IMR-90 (cell line): ENCODE data around the gene PDLIM1. TPM values are rescaled to one million over a fixed set of nuclear protein-coding genes. Genes with fewer than 3 reads are reported as not detected.

Source experiments
- ATAC-seq: fragments of 200-7000 bp; cut with Tn5 transposase; 2 replicates; pipeline ENCODE4 v1.9.1; 2020; ENCODE audit warnings: low read depth, mild to moderate bottlenecking, moderate library complexity
- BruUV-seq: library from RNA; stranded (reverse); fragments of 400-500 nt; replicated peaks from 2 replicates; lab custom pipeline; 2021; lab: Mats Ljungman, UMichigan
- CTCF ChIA-PET: fragments of 300-600 bp; formaldehyde crosslinking; extraction: SDS; loops from one replicate; lab custom pipeline; 2021; ENCODE audit warnings: antibody characterized with exemption; lab: Yijun Ruan, JAX
- POLR2A ChIA-PET: fragments of 300-600 bp; sonication (Branson Sonifier 250); formaldehyde crosslinking; loops from one replicate; lab custom pipeline; 2022; ENCODE audit warnings: antibody characterized with exemption; ENCODE audit not compliant: unreplicated experiment; lab: Charles Lee
- DNase-seq: peaks from one replicate; pipeline ENCODE4 v3.0.0; 2013
- H2AFZ ChIP-seq: replicated peaks from 2 replicates; pipeline ENCODE3; 2013; ENCODE audit warnings: low read length, mild to moderate bottlenecking; ENCODE audit not compliant: poor library complexity
- H2AK5ac ChIP-seq: 2 replicates; pipeline ENCODE4 v1.6.1; 2013; ENCODE audit warnings: low read depth, low read length, inconsistent platforms
- H2AK9ac ChIP-seq: replicated peaks from 2 replicates; pipeline ENCODE3; 2013; ENCODE audit warnings: mild to moderate bottlenecking, low read depth, low read length, moderate library complexity; ENCODE audit not compliant: poor library complexity
- H2BK120ac ChIP-seq: 2 replicates; pipeline ENCODE4 v1.6.1; 2013; ENCODE audit warnings: low read depth, low read length, inconsistent platforms
- H2BK15ac ChIP-seq: 3 replicates; pipeline ENCODE4 v1.6.1; 2013; ENCODE audit warnings: low read depth, low read length, inconsistent platforms
- H2BK20ac ChIP-seq: 2 replicates; pipeline ENCODE4 v1.6.1; 2013; ENCODE audit warnings: low read depth, mild to moderate bottlenecking, inconsistent platforms, low read length, moderate library complexity
- H2BK5ac ChIP-seq: 2 replicates; pipeline ENCODE4 v1.6.1; 2013; ENCODE audit warnings: mild to moderate bottlenecking, low read depth, low read length, inconsistent platforms; ENCODE audit not compliant: poor library complexity, severe bottlenecking
- H3K14ac ChIP-seq: replicated peaks from 2 replicates; pipeline ENCODE4 v1.6.1; 2013; ENCODE audit warnings: low read depth, low read length, inconsistent platforms
- H3K18ac ChIP-seq: 2 replicates; pipeline ENCODE4 v1.6.1; 2013; ENCODE audit warnings: low read depth, low read length, control low read depth
- H3K23ac ChIP-seq: 2 replicates; pipeline ENCODE4 v1.6.1; 2013; ENCODE audit warnings: low read depth, low read length, inconsistent platforms
- H3K27ac ChIP-seq: 2 replicates; pipeline ENCODE4 v1.5.1; 2013; ENCODE audit warnings: mild to moderate bottlenecking, control low read depth, low read length; ENCODE audit not compliant: insufficient read depth
- H3K27me3 ChIP-seq: 2 replicates; pipeline ENCODE4 v1.6.1; 2013; ENCODE audit warnings: low read length; ENCODE audit not compliant: control insufficient read depth, insufficient read depth
- H3K36me3 ChIP-seq: 2 replicates; pipeline ENCODE4 v1.6.1; 2013; ENCODE audit warnings: low read length, mixed read lengths; ENCODE audit not compliant: control insufficient read depth, insufficient read depth
- H3K4ac ChIP-seq: 2 replicates; pipeline ENCODE4 v1.6.1; 2013; ENCODE audit warnings: low read depth, low read length, inconsistent platforms
- H3K4me1 ChIP-seq: 2 replicates; pipeline ENCODE4 v1.6.1; 2013; ENCODE audit warnings: low read length, mixed read lengths; ENCODE audit not compliant: control insufficient read depth, insufficient read depth
- H3K4me2 ChIP-seq: 2 replicates; pipeline ENCODE4 v1.6.1; 2013; ENCODE audit warnings: low read depth, mild to moderate bottlenecking, control low read depth, low read length, moderate library complexity
- H3K4me3 ChIP-seq: 2 replicates; pipeline ENCODE4 v1.5.1; 2013; ENCODE audit warnings: low read depth, mild to moderate bottlenecking, control low read depth, low read length, moderate library complexity; ENCODE audit not compliant: insufficient read depth
- H3K56ac ChIP-seq: 2 replicates; pipeline ENCODE4 v1.6.1; 2013; ENCODE audit warnings: low read length, inconsistent platforms; ENCODE audit not compliant: insufficient read depth; ENCODE audit errors: extremely low read depth
- H3K79me1 ChIP-seq, 2 experiments: 2 replicates each; pipeline ENCODE4 v1.6.1; 2013; ENCODE audit warnings: low read length in 2 of 2, inconsistent platforms in 1 of 2, low read depth in 1 of 2
- H3K9ac ChIP-seq: 2 replicates; pipeline ENCODE4 v1.6.1; 2013; ENCODE audit warnings: low read depth, low read length, control low read depth
- H3K9me1 ChIP-seq: 2 replicates; pipeline ENCODE4 v1.6.1; 2013; ENCODE audit warnings: low read length, inconsistent platforms; ENCODE audit not compliant: insufficient read depth
- H3K9me3 ChIP-seq: 2 replicates; pipeline ENCODE4 v1.6.1; 2013; ENCODE audit warnings: low read length; ENCODE audit not compliant: control insufficient read depth, insufficient read depth
- H4K20me1 ChIP-seq: 2 replicates; pipeline ENCODE4 v1.6.1; 2013; ENCODE audit warnings: low read length, inconsistent platforms; ENCODE audit not compliant: insufficient read depth
- H4K5ac ChIP-seq: 2 replicates; pipeline ENCODE4 v1.6.1; 2013; ENCODE audit warnings: mild to moderate bottlenecking, low read depth, low read length, control low read depth
- H4K8ac ChIP-seq, 2 experiments: 2 replicates each; pipeline ENCODE4 v1.6.1; 2013; ENCODE audit warnings: low read depth in 2 of 2, low read length in 2 of 2, control low read depth in 1 of 2, inconsistent platforms in 1 of 2
- H4K91ac ChIP-seq: 2 replicates; pipeline ENCODE4 v1.6.1; 2013; ENCODE audit warnings: low read depth, low read length, inconsistent platforms; ENCODE audit not compliant: insufficient read depth
- BHLHE40 ChIP-seq: fragments of 150-350 bp; IDR thresholded peaks from 2 replicates; pipeline ENCODE4 v1.6.1; 2016; ENCODE audit warnings: mild to moderate bottlenecking, low read depth, low read length
- MAFK ChIP-seq: IDR thresholded peaks from 2 replicates; pipeline ENCODE4 v1.6.1; 2012; ENCODE audit warnings: low read depth, low read length, improper control_type of control experiment
- RFX5 ChIP-seq: IDR thresholded peaks from 2 replicates; pipeline ENCODE4 v1.8.0; 2012; ENCODE audit warnings: low read depth, mild to moderate bottlenecking, low read length, moderate library complexity
- USF2 ChIP-seq: fragments of 150-350 bp; IDR thresholded peaks from 2 replicates; pipeline ENCODE4 v1.6.1; 2017; ENCODE audit warnings: mild to moderate bottlenecking, antibody characterized with exemption, low read length, low read depth
- WGBS, 2 experiments: methylation state at CpG; one replicate each; pipeline versions ENCODE4 v1.1.5 to v1.1.7; 2013; ENCODE audit warnings: missing lambda C conversion rate in 2 of 2; ENCODE audit not compliant: insufficient read length in 1 of 2; ENCODE audit errors: extremely low coverage in 2 of 2; 5-methylcytosine and 5-hydroxymethylcytosine counted together
- dilution Hi-C: fragments of 300-500 bp; cut with HindIII; formaldehyde crosslinking; loops from one replicate; pipeline ENCODE4 v1.14.3; 2018; ENCODE audit warnings: low sequenced_read_pairs; ENCODE audit not compliant: unreplicated experiment
- in situ Hi-C: fragments of 300-500 bp; cut with MboI; formaldehyde crosslinking; loops from 3 replicates; pipeline ENCODE4 v1.14.3; 2019; ENCODE audit warnings: low sequenced_read_pairs, inconsistent platforms, mixed read lengths
- intact Hi-C: fragments of 100-400 bp; cut with micrococcal nuclease; formaldehyde crosslinking; loops from 2 replicates; pipeline ENCODE4 v1.10.0; 2022
- polyA plus RNA-seq, 3 experiments: library from polyadenylated mRNA; depleted of rRNA; stranded (reverse); fragments of >200 nt; gene quantifications; 2 replicates each; pipeline ENCODE4 v1.2.3, GENCODE V29; 2012; ENCODE audit warnings: low replicate concordance in 1 of 3
- total RNA-seq: library from RNA; depleted of rRNA; stranded (reverse); fragments of >200 nt; gene quantifications from 2 replicates; pipeline ENCODE4 v1.2.3, GENCODE V29; 2012

PDLIM1 gene
- total and polyA plus RNA-seq, 2 of the 4 experiments (the other 2 are of a cell fraction): 30.1 to 187 TPM

GRCh38 chr10:95257849-95258248 is 33.0 kb downstream of the PDLIM1 start:
- WGBS, 2 experiments: 100% methylated on average over 2 of the region's 7 CpGs; no CpG with 5 or more reads in 1 of the 2 experiments
- Histone ChIP-seq H3K79me1 (peaks cover 9 to 55% of the 10 kb centered on the region in 2 experiments; a peak in 3 of 4 replicates), H4K91ac (no peak overlapping the region), H2AK5ac (no peak overlapping the region), H2AFZ (no peak overlapping the region), H3K27me3 (no peaks in the 10 kb centered on the region), H3K9me3 (peaks cover 4% of the 10 kb centered on the region; the same call in 1 of the 2 replicates), H4K20me1 (peaks cover 3% of the 10 kb centered on the region; the same call in 1 of the 2 replicates), H4K8ac (no peak overlapping the region), H2BK5ac (no peak overlapping the region), H3K9me1 (peaks cover 19% of the 10 kb centered on the region), H3K18ac (no peak overlapping the region), H3K4ac (no peak overlapping the region), H2BK20ac (no peak overlapping the region), H3K4me1 (peaks cover 12% of the 10 kb centered on the region), H2AK9ac (no peak overlapping the region), H2BK15ac (no peak overlapping the region), H2BK120ac (no peak overlapping the region), H3K4me2 (no peak overlapping the region), H3K36me3 (peaks cover 37% of the 10 kb centered on the region), H3K4me3 (no peak overlapping the region), H4K5ac (no peak overlapping the region), H3K56ac (no peak overlapping the region), H3K23ac (no peak overlapping the region), H3K14ac (no peak overlapping the region), H3K27ac (no peak overlapping the region), H3K9ac (no peak overlapping the region)
- in situ Hi-C loops: no loop called here
- ChIA-PET POLR2A (no interaction called here), CTCF (interaction anchor here (0.6 kb wide), 1 partner anchor 229 kb away, joined by 3 read pairs; no protein-coding TSS in a partner anchor)
- no TSS peak for BruUV-seq
- ATAC-seq: no peak
- TF ChIP-seq USF2 (no peak), BHLHE40 (no peak), MAFK (no peak), RFX5 (no peak)
- no peak for DNase-seq
- intact Hi-C loops: no loop called here
- dilution Hi-C loops: no loop called here
